Neural cell (in vitro differentiated cells): ENCODE data around the gene ZC3H12A. TPM values are rescaled to one million over a fixed set of nuclear protein-coding genes. Genes with fewer than 3 reads are reported as not detected.

Experiments
- H2AFZ ChIP-seq: fragments of 200-600, 300-800 bp; sonication (generic), shearing (Covaris generic); 2 replicates; pipeline ENCODE4 v1.6.0; 2014; ENCODE audit warnings: low read depth, mild to moderate bottlenecking, antibody characterized with exemption, low read length, moderate library complexity
- H3F3A ChIP-seq: fragments of 200-600 bp; shearing (Covaris generic); 2 replicates; pipeline ENCODE4 v1.6.1; 2016; ENCODE audit warnings: mild to moderate bottlenecking, moderate library complexity, mixed read lengths, antibody characterized with exemption, low read length; ENCODE audit not compliant: insufficient read depth, poor library complexity, severe bottlenecking
- H3K27ac ChIP-seq: fragments of 200-600, 300-800 bp; sonication (generic), shearing (Covaris generic); 2 replicates; pipeline ENCODE4 v1.5.1; 2014; ENCODE audit warnings: mild to moderate bottlenecking, low read length, moderate library complexity
- H3K27me3 ChIP-seq: fragments of 300-800, 200-600 bp; sonication (generic), shearing (Covaris generic); 2 replicates; pipeline ENCODE4 v1.6.0; 2014; ENCODE audit warnings: mild to moderate bottlenecking, low read depth, low read length, moderate library complexity; ENCODE audit not compliant: insufficient read depth
- H3K36me3 ChIP-seq: fragments of 300-800, 200-600 bp; sonication (generic), shearing (Covaris generic); 2 replicates; pipeline ENCODE4 v1.5.1; 2014; ENCODE audit warnings: mild to moderate bottlenecking, antibody characterized with exemption, low read length, moderate library complexity; ENCODE audit not compliant: insufficient read depth
- H3K4me2 ChIP-seq: fragments of 300-800, 200-600 bp; sonication (generic), shearing (Covaris generic); 2 replicates; pipeline ENCODE4 v1.6.0; 2014; ENCODE audit warnings: mild to moderate bottlenecking, low read length
- H3K4me3 ChIP-seq: fragments of 300-800, 200-600 bp; sonication (generic), shearing (Covaris generic); 2 replicates; pipeline ENCODE4 v1.5.1; 2014; ENCODE audit warnings: mild to moderate bottlenecking, low read length, moderate library complexity
- H3K79me2 ChIP-seq: fragments of 200-600 bp; shearing (Covaris generic); replicated peaks from 2 replicates; pipeline ENCODE4 v1.6.0; 2014; ENCODE audit warnings: mild to moderate bottlenecking, low read length, moderate library complexity; ENCODE audit not compliant: insufficient read depth
- H3K9ac ChIP-seq: fragments of 300-800, 200-600 bp; sonication (generic), shearing (Covaris generic); 2 replicates; pipeline ENCODE4 v1.6.1; 2016; ENCODE audit warnings: mild to moderate bottlenecking, low read length, mixed read lengths
- H3K9me2 ChIP-seq: fragments of 200-600 bp; shearing (Covaris generic); 2 replicates; pipeline ENCODE4 v1.6.1; 2016; ENCODE audit warnings: mild to moderate bottlenecking, low read length, mixed read lengths; ENCODE audit not compliant: insufficient read depth
- H3K9me3 ChIP-seq: fragments of 200-600, 300-800 bp; sonication (generic), shearing (Covaris generic); 2 replicates; pipeline ENCODE4 v1.6.1; 2016; ENCODE audit warnings: mild to moderate bottlenecking, mixed run types, low read length, moderate library complexity, mixed read lengths
- H4K20me1 ChIP-seq: fragments of 200-600 bp; shearing (Covaris generic); 2 replicates; pipeline ENCODE4 v1.6.1; 2016; ENCODE audit warnings: mild to moderate bottlenecking, mixed run types; ENCODE audit not compliant: insufficient read depth
- CTCF ChIP-seq: fragments of 450-650 bp; IDR thresholded peaks from 2 replicates; pipeline ENCODE4 v1.5.1; 2014; ENCODE audit warnings: antibody characterized with exemption, mild to moderate bottlenecking, moderate library complexity; ENCODE audit not compliant: poor library complexity, severe bottlenecking
- EP300 ChIP-seq: fragments of 450-650 bp; conservative IDR thresholded peaks from 2 replicates; pipeline ENCODE4 v1.6.1; 2014; ENCODE audit warnings: antibody characterized with exemption, mild to moderate bottlenecking, moderate library complexity; ENCODE audit not compliant: poor library complexity, severe bottlenecking
- EZH2 ChIP-seq: fragments of 200-600, 300-800 bp; shearing (Covaris generic), sonication (generic); IDR thresholded peaks from 2 replicates; pipeline ENCODE4 v1.6.1; 2014; ENCODE audit warnings: antibody characterized with exemption, low read length, borderline replicate concordance, mild to moderate bottlenecking; ENCODE audit not compliant: insufficient read depth, poor library complexity, severe bottlenecking
- MXI1 ChIP-seq: fragments of 450-650 bp; conservative IDR thresholded peaks from 2 replicates; pipeline ENCODE4 v1.6.1; 2014; ENCODE audit warnings: antibody characterized with exemption, mild to moderate bottlenecking; ENCODE audit not compliant: poor library complexity, severe bottlenecking
- POLR2AphosphoS5 ChIP-seq: IDR thresholded peaks from 2 replicates; pipeline ENCODE4 v1.6.1; 2012
- RAD21 ChIP-seq: fragments of 450-650 bp; conservative IDR thresholded peaks from 2 replicates; pipeline ENCODE4 v1.6.1; 2014; ENCODE audit warnings: antibody characterized with exemption, mild to moderate bottlenecking, moderate library complexity
- REST ChIP-seq: IDR thresholded peaks from 2 replicates; pipeline ENCODE4 v1.6.1; 2012; ENCODE audit warnings: borderline replicate concordance
- SMC3 ChIP-seq: fragments of 450-650 bp; conservative IDR thresholded peaks from 2 replicates; pipeline ENCODE4 v1.6.1; 2014; ENCODE audit warnings: antibody characterized with exemption, mild to moderate bottlenecking, moderate library complexity; ENCODE audit not compliant: poor library complexity
- TAF1 ChIP-seq: IDR thresholded peaks from 2 replicates; pipeline ENCODE4 v1.6.1; 2012; ENCODE audit warnings: low read depth
- polyA plus RNA-seq: library from polyadenylated mRNA; depleted of rRNA; stranded (reverse); fragments of >200 nt; gene quantifications from 2 replicates; pipeline ENCODE4 v1.2.3, GENCODE V29; 2014

Gene ZC3H12A
- polyA plus RNA-seq, 1 donor from 2014 or later, result not detected

GRCh38 chr1:37484325-37485051 is 10.1 kb downstream of the ZC3H12A start:
- H4K20me1 ChIP-seq, result no peaks in the 10 kb centered on the region

More at GRCh38 chr1:37484325-37485051, 10.1 kb downstream of the ZC3H12A start:
- Histone ChIP-seq H3K4me2 (no peak overlapping the region), H3K27me3 (no peaks in the 10 kb centered on the region), H3F3A (no peaks in the 10 kb centered on the region), H2AFZ (no peak overlapping the region), H3K9me3 (no peaks in the 10 kb centered on the region), H3K9ac (no peak overlapping the region), H3K9me2 (no peaks in the 10 kb centered on the region), H3K36me3 (no peaks in the 10 kb centered on the region), H3K79me2 (no peaks in the 10 kb centered on the region), H3K27ac (no peak overlapping the region), H3K4me3 (no peak overlapping the region)
- TF ChIP-seq EP300 (no peak), RAD21 (no peak), REST (no peak), POLR2AphosphoS5 (no peak), SMC3 (no peak), CTCF (no peak), EZH2 (no peak), MXI1 (no peak), TAF1 (no peak)
